Keratinocyte (primary cell): ENCODE measurements around the gene HRC. TPM values are rescaled to one million over a fixed set of nuclear protein-coding genes. Genes with fewer than 3 reads are reported as not detected.

Source experiments
- DNase-seq: peaks from one replicate; pipeline ENCODE4 v3.0.0-alpha.2; 2011; ENCODE audit warnings: low read depth, missing footprints, low spot score
- FAIRE-seq: peaks from 2 replicates; lab custom pipeline; 2011; peaks lifted over from hg19 to GRCh38; lab: Jason Lieb, UNC
- H2AFZ ChIP-seq: 2 replicates; pipeline ENCODE4 v1.6.0; 2012; ENCODE audit warnings: low read length, control low read depth, inconsistent platforms; ENCODE audit not compliant: control insufficient read depth
- H3K27ac ChIP-seq: 2 replicates; pipeline ENCODE4 v1.5.1; 2011; ENCODE audit warnings: low read length; ENCODE audit not compliant: control insufficient read depth, insufficient read depth
- H3K27me3 ChIP-seq: 3 replicates; pipeline ENCODE4 v1.6.0; 2011; ENCODE audit warnings: low read length; ENCODE audit not compliant: control insufficient read depth, insufficient read depth; ENCODE audit errors: extremely low read depth
- H3K36me3 ChIP-seq, 2 experiments: 2 replicates in 1 of 2; 3 replicates in 1 of 2; pipeline ENCODE4 v1.5.1; 2011; ENCODE audit warnings: low read length in 2 of 2, mild to moderate bottlenecking in 1 of 2; ENCODE audit not compliant: control insufficient read depth in 2 of 2, insufficient read depth in 2 of 2; ENCODE audit errors: extremely low read depth in 1 of 2
- H3K4me1 ChIP-seq: 3 replicates; pipeline ENCODE4 v1.5.1; 2011; ENCODE audit warnings: low read length; ENCODE audit not compliant: control insufficient read depth, insufficient read depth; ENCODE audit errors: extremely low read depth
- H3K4me2 ChIP-seq: 3 replicates; pipeline ENCODE4 v1.6.0; 2011; ENCODE audit warnings: low read depth, low read length; ENCODE audit not compliant: control insufficient read depth, insufficient read depth; ENCODE audit errors: extremely low read depth
- H3K4me3 ChIP-seq, 3 experiments: fragments of 200-600 bp in 1 of 3; sonication (generic) in 1 of 3; 2 replicates in 2 of 3; 3 replicates in 1 of 3; pipeline ENCODE4 v1.5.1; 2011 to 2016; ENCODE audit warnings: low read length in 3 of 3, mild to moderate bottlenecking in 3 of 3, control low read depth in 2 of 3, inconsistent platforms in 1 of 3, low read depth in 1 of 3, mixed read lengths in 1 of 3, mixed run types in 1 of 3, moderate library complexity in 1 of 3; ENCODE audit not compliant: control insufficient read depth in 2 of 3, insufficient read depth in 2 of 3; ENCODE audit errors: extremely low read depth in 1 of 3
- H3K79me2 ChIP-seq: 2 replicates; pipeline ENCODE4 v1.6.0; 2012; ENCODE audit warnings: low read length; ENCODE audit not compliant: control insufficient read depth, insufficient read depth
- H3K9ac ChIP-seq: 3 replicates; pipeline ENCODE4 v1.6.0; 2011; ENCODE audit warnings: low read length; ENCODE audit not compliant: control insufficient read depth, insufficient read depth; ENCODE audit errors: extremely low read depth
- H3K9me1 ChIP-seq: 3 replicates; pipeline ENCODE4 v1.6.0; 2011; ENCODE audit warnings: low read length; ENCODE audit not compliant: control insufficient read depth, insufficient read depth; ENCODE audit errors: extremely low read depth
- H3K9me3 ChIP-seq: 2 replicates; pipeline ENCODE4 v1.5.1; 2012; ENCODE audit warnings: low read depth, low read length; ENCODE audit not compliant: control insufficient read depth
- H4K20me1 ChIP-seq: 3 replicates; pipeline ENCODE4 v1.6.0; 2011; ENCODE audit warnings: low read length; ENCODE audit not compliant: control insufficient read depth, insufficient read depth; ENCODE audit errors: extremely low read depth
- EZH2 ChIP-seq: IDR thresholded peaks from one replicate; pipeline ENCODE4 v1.6.1; 2012; ENCODE audit warnings: inconsistent platforms, mild to moderate bottlenecking, low read length, moderate library complexity
- dilution Hi-C: fragments of 300-500 bp; cut with MboI; formaldehyde crosslinking; loops from one replicate; pipeline ENCODE4 v1.7.0; 2020; ENCODE audit warnings: low sequenced_read_pairs; ENCODE audit not compliant: extremely low pct_ligation_motif_present
- polyA plus RNA-seq, 5 experiments: library from polyadenylated mRNA; depleted of rRNA in 3 of 5; stranded (reverse) in 3 of 5; stranded (forward) in 1 of 5; unstranded in 1 of 5; fragments of >200 nt; gene quantifications; 1 replicate in 1 of 5; 2 replicates in 3 of 5; 3 replicates in 1 of 5; pipeline versions ENCODE4 v1.2.1 to v1.2.3, GENCODE V29; 2011 to 2012; ENCODE audit warnings: missing spikeins in 2 of 5, low read depth in 1 of 5, low replicate concordance in 1 of 5
- TF ChIP-seq, protein P1 (sequence below), 3 experiments: IDR thresholded peaks in 1 of 3; conservative IDR thresholded peaks in 1 of 3; optimal IDR thresholded peaks in 1 of 3; 2 replicates in 2 of 3; 3 replicates in 1 of 3; pipeline versions ENCODE3 to v1.5.1; 2011; ENCODE audit warnings: low read length in 3 of 3, mild to moderate bottlenecking in 3 of 3, moderate library complexity in 2 of 3, control low read depth in 1 of 3, inconsistent platforms in 1 of 3; ENCODE audit not compliant: insufficient read depth in 2 of 3; ENCODE audit errors: extremely low read depth in 1 of 3

Gene HRC
- polyA plus RNA-seq, 1 donor (not counting 4 experiments of a cell fraction or from before 2014, with no cell fraction given) = 0.08 TPM

DNA sequence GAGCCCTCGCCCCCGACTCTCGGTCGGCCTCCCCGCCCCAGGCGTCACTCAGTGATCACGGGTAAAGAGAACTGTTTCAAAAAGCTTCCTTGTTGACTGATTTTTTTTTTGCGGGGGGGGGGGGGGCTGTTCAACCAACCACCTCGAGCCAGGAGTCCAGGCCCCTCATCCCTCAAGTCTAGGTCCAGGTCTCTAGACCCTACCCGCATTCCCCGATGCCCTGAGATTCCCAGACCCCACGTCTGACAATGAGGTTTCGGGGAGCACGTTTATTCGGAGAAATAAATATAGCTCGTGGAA is 4.3 kb downstream of the HRC start:
- no peaks in the 10 kb centered on the region for H3K9me3 ChIP-seq
- H3K27ac ChIP-seq = peak overlapping the region; percentile 13
- dilution Hi-C loops = no loop called here
- H4K20me1 ChIP-seq = no peaks in the 10 kb centered on the region
- peak overlapping the region; percentile 85 for H3K9ac ChIP-seq
- H3K36me3 ChIP-seq = no peaks in the 10 kb centered on the region
- H3K9me1 ChIP-seq = no peaks in the 10 kb centered on the region
- H3K4me2 ChIP-seq = peak overlapping the region; percentile 99
- no peak for TF ChIP-seq EZH2
- TF ChIP-seq, protein P1, sequence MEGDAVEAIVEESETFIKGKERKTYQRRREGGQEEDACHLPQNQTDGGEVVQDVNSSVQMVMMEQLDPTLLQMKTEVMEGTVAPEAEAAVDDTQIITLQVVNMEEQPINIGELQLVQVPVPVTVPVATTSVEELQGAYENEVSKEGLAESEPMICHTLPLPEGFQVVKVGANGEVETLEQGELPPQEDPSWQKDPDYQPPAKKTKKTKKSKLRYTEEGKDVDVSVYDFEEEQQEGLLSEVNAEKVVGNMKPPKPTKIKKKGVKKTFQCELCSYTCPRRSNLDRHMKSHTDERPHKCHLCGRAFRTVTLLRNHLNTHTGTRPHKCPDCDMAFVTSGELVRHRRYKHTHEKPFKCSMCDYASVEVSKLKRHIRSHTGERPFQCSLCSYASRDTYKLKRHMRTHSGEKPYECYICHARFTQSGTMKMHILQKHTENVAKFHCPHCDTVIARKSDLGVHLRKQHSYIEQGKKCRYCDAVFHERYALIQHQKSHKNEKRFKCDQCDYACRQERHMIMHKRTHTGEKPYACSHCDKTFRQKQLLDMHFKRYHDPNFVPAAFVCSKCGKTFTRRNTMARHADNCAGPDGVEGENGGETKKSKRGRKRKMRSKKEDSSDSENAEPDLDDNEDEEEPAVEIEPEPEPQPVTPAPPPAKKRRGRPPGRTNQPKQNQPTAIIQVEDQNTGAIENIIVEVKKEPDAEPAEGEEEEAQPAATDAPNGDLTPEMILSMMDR (optimal IDR thresholded peaks at IDR 0.05 in 1 of 3, IDR thresholded peaks at IDR 0.05 in 1 of 3, conservative IDR thresholded peaks at IDR 0.05 in 1 of 3; ENCODE audit: extremely low read depth in 1 of 3, insufficient read depth in 2 of 3, low read length in 3 of 3) = no peak
- H3K79me2 ChIP-seq = no peaks in the 10 kb centered on the region
- FAIRE-seq (no peak), DNase-seq (no peak)
- no peak overlapping the region for H2AFZ ChIP-seq
- peaks cover 22% of the 10 kb centered on the region for H3K4me1 ChIP-seq
- no peaks in the 10 kb centered on the region for H3K27me3 ChIP-seq
- peak overlapping the region; percentile 47 to 94 (median 84) for H3K4me3 ChIP-seq

DNA sequence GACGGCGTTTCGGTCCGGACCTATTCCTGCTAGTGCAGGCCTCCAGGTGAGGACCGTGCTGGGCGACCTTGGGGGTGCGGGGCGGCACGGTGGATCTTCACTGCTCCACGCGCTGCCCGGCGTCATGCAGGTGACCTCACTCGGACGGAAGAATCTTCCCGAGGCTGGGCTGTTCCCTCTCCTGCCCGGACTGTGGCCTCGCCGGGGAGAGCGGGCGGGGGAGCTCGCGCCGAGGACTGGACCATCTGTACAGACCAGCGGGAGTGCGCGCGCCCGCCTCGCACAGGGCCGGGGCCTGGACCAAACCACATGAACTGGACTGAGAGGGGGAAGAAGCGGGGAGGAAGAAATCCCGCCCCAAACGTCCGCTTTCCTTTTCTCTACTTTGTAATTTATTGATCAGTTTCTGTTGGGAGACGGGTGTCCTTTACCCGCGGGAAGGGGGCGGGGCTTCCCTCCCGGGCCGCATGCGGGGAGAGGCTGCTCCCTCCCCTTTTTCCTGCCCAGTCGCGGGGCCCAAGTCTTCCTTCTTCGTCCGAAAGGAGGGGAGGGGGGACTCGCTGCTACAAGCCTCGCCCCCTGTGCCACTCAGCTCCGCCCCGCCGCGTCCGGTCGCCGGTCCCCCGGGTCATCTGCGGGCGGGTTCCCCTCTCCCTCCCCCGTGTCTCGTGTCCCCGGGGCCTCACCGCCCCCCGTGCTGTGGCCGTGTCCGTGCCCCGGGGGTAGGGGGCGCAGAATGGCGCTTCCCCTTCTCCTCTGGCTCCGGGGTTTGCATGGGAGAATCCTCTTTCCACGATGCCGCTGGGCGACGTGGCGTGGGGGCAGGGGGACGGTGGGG is 4.9 kb downstream of the HRC start:
- Histone ChIP-seq H3K9ac (peak overlapping the region; percentile 85), H3K27me3 (no peaks in the 10 kb centered on the region), H3K4me3 (peak overlapping the region; percentile 47 to 94 (median 84)), H3K9me3 (no peaks in the 10 kb centered on the region), H2AFZ (peak overlapping the region; percentile 94), H3K36me3 (no peaks in the 10 kb centered on the region), H3K27ac (peak overlapping the region; percentile 71), H3K4me2 (peak overlapping the region; percentile 99), H4K20me1 (no peaks in the 10 kb centered on the region), H3K9me1 (no peaks in the 10 kb centered on the region), H3K79me2 (no peaks in the 10 kb centered on the region), H3K4me1 (peaks cover 22% of the 10 kb centered on the region)
- DNase-seq (no peak), FAIRE-seq (no peak)
- TF ChIP-seq EZH2 = no peak
- dilution Hi-C loops = no loop called here
